ENCODE measurements around the gene TRIL. TPM values are rescaled to one million over a fixed set of nuclear protein-coding genes. Genes with fewer than 3 reads are reported as not detected.

Gene TRIL, protein sequence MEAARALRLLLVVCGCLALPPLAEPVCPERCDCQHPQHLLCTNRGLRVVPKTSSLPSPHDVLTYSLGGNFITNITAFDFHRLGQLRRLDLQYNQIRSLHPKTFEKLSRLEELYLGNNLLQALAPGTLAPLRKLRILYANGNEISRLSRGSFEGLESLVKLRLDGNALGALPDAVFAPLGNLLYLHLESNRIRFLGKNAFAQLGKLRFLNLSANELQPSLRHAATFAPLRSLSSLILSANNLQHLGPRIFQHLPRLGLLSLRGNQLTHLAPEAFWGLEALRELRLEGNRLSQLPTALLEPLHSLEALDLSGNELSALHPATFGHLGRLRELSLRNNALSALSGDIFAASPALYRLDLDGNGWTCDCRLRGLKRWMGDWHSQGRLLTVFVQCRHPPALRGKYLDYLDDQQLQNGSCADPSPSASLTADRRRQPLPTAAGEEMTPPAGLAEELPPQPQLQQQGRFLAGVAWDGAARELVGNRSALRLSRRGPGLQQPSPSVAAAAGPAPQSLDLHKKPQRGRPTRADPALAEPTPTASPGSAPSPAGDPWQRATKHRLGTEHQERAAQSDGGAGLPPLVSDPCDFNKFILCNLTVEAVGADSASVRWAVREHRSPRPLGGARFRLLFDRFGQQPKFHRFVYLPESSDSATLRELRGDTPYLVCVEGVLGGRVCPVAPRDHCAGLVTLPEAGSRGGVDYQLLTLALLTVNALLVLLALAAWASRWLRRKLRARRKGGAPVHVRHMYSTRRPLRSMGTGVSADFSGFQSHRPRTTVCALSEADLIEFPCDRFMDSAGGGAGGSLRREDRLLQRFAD
- polyA plus RNA-seq (2013) = 24.9 and 29.2 TPM in 2 replicates

DNA sequence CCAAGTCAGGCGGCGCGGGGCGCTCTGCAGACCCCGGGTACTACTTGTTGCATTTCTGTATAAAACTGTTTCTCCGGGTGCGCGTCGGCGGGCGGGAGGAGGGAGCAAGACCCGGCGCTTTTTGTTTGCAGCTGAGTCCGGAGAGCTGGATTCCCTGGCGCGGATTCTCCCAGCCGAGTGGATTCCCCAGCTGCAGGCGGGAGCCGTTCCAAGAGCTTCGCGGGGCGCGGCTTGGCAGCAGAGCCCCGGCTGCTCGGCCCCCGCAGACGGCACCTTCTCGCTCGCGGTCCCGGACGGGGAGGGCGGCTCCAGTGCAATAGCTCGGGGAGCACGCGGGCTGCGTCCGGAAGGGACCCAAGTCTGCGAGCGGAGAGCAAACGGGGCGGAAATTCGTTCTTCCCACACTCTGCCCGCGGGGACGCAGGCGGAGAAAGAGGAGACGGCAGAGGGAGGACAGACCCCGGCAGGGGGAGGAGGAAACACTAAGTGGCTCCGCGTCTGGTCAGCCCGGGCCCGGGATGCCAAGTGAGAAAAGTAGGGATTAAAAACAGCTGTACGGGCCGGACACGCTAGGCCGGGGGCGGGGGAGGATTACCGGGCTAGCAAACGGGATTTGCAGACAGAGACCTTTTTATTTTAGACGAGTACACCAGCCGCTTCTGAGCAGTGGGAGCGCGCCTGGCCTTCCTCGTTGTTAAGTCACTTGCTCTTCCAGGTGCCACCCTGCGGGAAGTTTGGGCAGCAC is at the start of gene TRIL:
Gene TRIL (minus strand): TSS at position 96 of the 745 bp plus-strand sequence. CDS start 284 bp downstream, outside the sequence.
- Histone ChIP-seq H2BK120ac (ENCODE audit: insufficient read depth, low read length, poor library complexity) (peak within 1 kb of the TSS; percentile 72), H2BK12ac (ENCODE audit: low read length) (peak within 1 kb of the TSS; percentile 79), H3K79me2 (ENCODE audit: control insufficient read depth, insufficient read depth, low read length, poor library complexity) (peaks cover 23% of the 10 kb centered on the region), H3K4me3 (ENCODE audit: low read depth, low read length) (peak within 1 kb of the TSS; percentile 83), H3K27me3 (ENCODE audit: insufficient read depth, low read length) (no peaks in the 10 kb centered on the region), H3K18ac (ENCODE audit: low read length) (peak within 1 kb of the TSS; percentile 84), H3K4ac (ENCODE audit: low read depth, low read length) (peak within 1 kb of the TSS; percentile 61), H4K8ac (ENCODE audit: low read depth, low read length) (peak within 1 kb of the TSS; percentile 30), H3K79me1 (ENCODE audit: low read length) (peaks cover 27% of the 10 kb centered on the region), H3K14ac (ENCODE audit: low read length) (peak within 1 kb of the TSS; percentile 78), H3K9ac (ENCODE audit: low read length) (peak within 1 kb of the TSS; percentile 30), H3K27ac (ENCODE audit: low read depth, low read length) (peak within 1 kb of the TSS; percentile 76), H3K4me1 (ENCODE audit: control insufficient read depth in 1 of 2, insufficient read depth in 2 of 2, low read length in 2 of 2) (peaks cover 21 to 27% of the 10 kb centered on the region in 2 experiments), H3K36me3 (ENCODE audit: control insufficient read depth in 1 of 2, insufficient read depth in 2 of 2, low read length in 2 of 2) (no peaks in the 10 kb centered on the region), H4K12ac (ENCODE audit: low read depth, low read length) (peak within 1 kb of the TSS; percentile 67), H2AFZ (ENCODE audit: insufficient read depth, low read length, poor library complexity) (peak within 1 kb of the TSS; percentile 48), H3K23ac (ENCODE audit: low read length) (peak within 1 kb of the TSS; percentile 52), H4K91ac (ENCODE audit: low read depth, low read length) (peak within 1 kb of the TSS; percentile 92), H3K9me3 (ENCODE audit: insufficient read depth, low read depth, low read length) (peaks cover 5% of the 10 kb centered on the region), H2AK5ac (ENCODE audit: low read length) (peak within 1 kb of the TSS; percentile 44), H2BK5ac (ENCODE audit: low read depth, low read length, poor library complexity) (peak within 1 kb of the TSS; percentile 78), H3K4me2 (ENCODE audit: low read length) (peak within 1 kb of the TSS; percentile 92)
- peak in 1 of 2 donors; percentile 49 for DNase-seq
- no CpG with 5 or more reads among the region's 66 CpGs for WGBS (ENCODE audit: extremely low coverage, insufficient coverage, insufficient read length)

DNA sequence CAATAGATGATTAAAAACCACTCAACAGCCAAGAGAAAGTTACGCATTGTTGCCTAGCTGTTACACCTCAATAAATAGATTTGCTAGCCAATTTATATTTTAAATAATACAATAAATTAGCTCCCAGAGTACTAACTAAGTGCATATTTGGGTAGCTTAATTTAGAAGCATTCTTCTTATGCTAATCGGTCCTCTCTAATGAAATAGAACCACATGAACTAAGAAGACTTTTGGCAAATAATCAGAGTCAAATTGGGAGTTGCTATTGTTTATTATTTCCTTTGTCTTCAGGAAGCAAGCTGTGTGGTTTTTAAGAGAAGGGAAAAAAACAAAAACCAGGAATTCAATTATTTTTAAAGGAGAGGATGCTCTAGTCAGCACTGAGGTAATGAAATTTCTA is 49.0 kb upstream of the TRIL start:
- H3K4me3 ChIP-seq (ENCODE audit: low read depth, low read length) = no peak overlapping the region
- no peaks in the 10 kb centered on the region for H3K79me1 ChIP-seq (ENCODE audit: low read length)
- H4K91ac ChIP-seq (ENCODE audit: low read depth, low read length) = no peak overlapping the region
- no peak for DNase-seq
- WGBS (ENCODE audit: extremely low coverage, insufficient coverage, insufficient read length) = no CpG with 5 or more reads among the region's 2 CpGs
- H3K18ac ChIP-seq (ENCODE audit: low read length) = no peak overlapping the region
- H3K36me3 ChIP-seq (ENCODE audit: control insufficient read depth in 1 of 2, insufficient read depth in 2 of 2, low read length in 2 of 2) = peaks cover 3 to 4% of the 10 kb centered on the region in 2 experiments
- H2BK5ac ChIP-seq (ENCODE audit: low read depth, low read length, poor library complexity) = no peak overlapping the region
- H3K27ac ChIP-seq (ENCODE audit: low read depth, low read length) = no peak overlapping the region
- no peak overlapping the region for H3K23ac ChIP-seq (ENCODE audit: low read length)
- H3K4me2 ChIP-seq (ENCODE audit: low read length) = no peak overlapping the region
- no peak overlapping the region for H3K14ac ChIP-seq (ENCODE audit: low read length)
- no peak overlapping the region for H2AFZ ChIP-seq (ENCODE audit: insufficient read depth, low read length, poor library complexity)
- H2BK120ac ChIP-seq (ENCODE audit: insufficient read depth, low read length, poor library complexity) = no peak overlapping the region
- no peak overlapping the region for H2AK5ac ChIP-seq (ENCODE audit: low read length)
- H4K12ac ChIP-seq (ENCODE audit: low read depth, low read length) = no peak overlapping the region
- H2BK12ac ChIP-seq (ENCODE audit: low read length) = no peak overlapping the region
- no peaks in the 10 kb centered on the region for H3K27me3 ChIP-seq (ENCODE audit: insufficient read depth, low read length)
- no peak overlapping the region for H3K9ac ChIP-seq (ENCODE audit: low read length)
- H3K4ac ChIP-seq (ENCODE audit: low read depth, low read length) = no peak overlapping the region
- no peaks in the 10 kb centered on the region for H3K9me3 ChIP-seq (ENCODE audit: insufficient read depth, low read depth, low read length)
- no peaks in the 10 kb centered on the region for H3K79me2 ChIP-seq (ENCODE audit: control insufficient read depth, insufficient read depth, low read length, poor library complexity)
- no peak overlapping the region for H4K8ac ChIP-seq (ENCODE audit: low read depth, low read length)
- H3K4me1 ChIP-seq (ENCODE audit: control insufficient read depth in 1 of 2, insufficient read depth in 2 of 2, low read length in 2 of 2) = no peaks in the 10 kb centered on the region

DNA sequence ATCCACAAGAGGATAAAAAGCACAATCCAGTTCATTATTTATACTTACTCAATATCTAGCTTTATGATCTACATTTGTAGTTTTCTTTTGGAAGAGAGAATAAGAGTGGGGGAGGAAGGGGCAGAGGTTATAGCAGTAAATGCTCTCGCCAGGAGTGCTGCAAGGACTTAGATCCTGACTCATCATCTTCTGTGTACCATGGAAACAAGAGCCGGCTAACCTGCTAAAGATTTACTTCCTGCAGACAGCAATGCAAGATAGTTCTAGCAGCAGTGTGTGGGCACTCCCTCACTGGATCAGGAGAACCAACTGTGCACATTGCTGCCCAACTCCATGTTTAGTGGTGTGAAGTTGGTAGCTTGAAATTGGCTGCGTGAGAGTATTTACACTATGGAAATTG is 47.7 kb upstream of the TRIL start:
- Histone ChIP-seq H4K8ac (ENCODE audit: low read depth, low read length) (no peak overlapping the region), H3K27me3 (ENCODE audit: insufficient read depth, low read length) (no peaks in the 10 kb centered on the region), H3K79me2 (ENCODE audit: control insufficient read depth, insufficient read depth, low read length, poor library complexity) (no peaks in the 10 kb centered on the region), H3K18ac (ENCODE audit: low read length) (no peak overlapping the region), H4K12ac (ENCODE audit: low read depth, low read length) (no peak overlapping the region), H4K91ac (ENCODE audit: low read depth, low read length) (no peak overlapping the region), H3K4ac (ENCODE audit: low read depth, low read length) (no peak overlapping the region), H3K4me2 (ENCODE audit: low read length) (no peak overlapping the region), H2BK120ac (ENCODE audit: insufficient read depth, low read length, poor library complexity) (no peak overlapping the region), H3K14ac (ENCODE audit: low read length) (no peak overlapping the region), H3K9me3 (ENCODE audit: insufficient read depth, low read depth, low read length) (no peaks in the 10 kb centered on the region), H3K23ac (ENCODE audit: low read length) (no peak overlapping the region), H3K4me1 (ENCODE audit: control insufficient read depth in 1 of 2, insufficient read depth in 2 of 2, low read length in 2 of 2) (no peaks in the 10 kb centered on the region), H3K9ac (ENCODE audit: low read length) (no peak overlapping the region), H3K36me3 (ENCODE audit: control insufficient read depth in 1 of 2, insufficient read depth in 2 of 2, low read length in 2 of 2) (peaks cover 3 to 4% of the 10 kb centered on the region in 2 experiments), H3K27ac (ENCODE audit: low read depth, low read length) (no peak overlapping the region), H3K4me3 (ENCODE audit: low read depth, low read length) (no peak overlapping the region), H2BK12ac (ENCODE audit: low read length) (no peak overlapping the region), H2AK5ac (ENCODE audit: low read length) (no peak overlapping the region), H2AFZ (ENCODE audit: insufficient read depth, low read length, poor library complexity) (no peak overlapping the region), H2BK5ac (ENCODE audit: low read depth, low read length, poor library complexity) (no peak overlapping the region), H3K79me1 (ENCODE audit: low read length) (no peaks in the 10 kb centered on the region)
- peak in 1 of 2 donors; percentile 8 for DNase-seq
- WGBS (ENCODE audit: extremely low coverage, insufficient coverage, insufficient read length) = no CpG with 5 or more reads among the region's 3 CpGs

DNA sequence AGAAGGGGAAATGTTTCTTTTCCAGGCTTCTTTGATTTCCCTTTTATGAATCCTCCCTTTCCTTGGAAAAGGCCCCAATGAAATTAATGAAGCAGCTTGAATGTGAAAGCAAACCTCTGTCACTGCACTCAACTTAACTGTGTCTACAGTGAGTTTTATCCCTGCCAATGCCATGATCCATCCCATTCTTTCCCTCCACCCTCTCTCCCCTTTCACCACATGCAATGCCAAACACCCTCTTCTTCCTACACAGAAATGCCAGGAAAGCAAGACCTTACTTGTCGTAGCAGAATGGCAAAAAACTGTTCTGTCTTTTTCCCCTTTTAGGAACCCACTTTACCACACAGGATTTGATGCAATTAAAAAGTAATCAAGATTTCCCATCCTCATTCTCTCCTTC is 47.3 kb upstream of the TRIL start:
- H2AK5ac ChIP-seq (ENCODE audit: low read length) = no peak overlapping the region
- no peak overlapping the region for H3K14ac ChIP-seq (ENCODE audit: low read length)
- H4K12ac ChIP-seq (ENCODE audit: low read depth, low read length) = no peak overlapping the region
- no peak overlapping the region for H4K8ac ChIP-seq (ENCODE audit: low read depth, low read length)
- no peak overlapping the region for H2BK120ac ChIP-seq (ENCODE audit: insufficient read depth, low read length, poor library complexity)
- no peak overlapping the region for H3K23ac ChIP-seq (ENCODE audit: low read length)
- no peak overlapping the region for H3K4me3 ChIP-seq (ENCODE audit: low read depth, low read length)
- H3K4me1 ChIP-seq (ENCODE audit: control insufficient read depth in 1 of 2, insufficient read depth in 2 of 2, low read length in 2 of 2) = no peaks in the 10 kb centered on the region
- H2BK12ac ChIP-seq (ENCODE audit: low read length) = no peak overlapping the region
- H3K4ac ChIP-seq (ENCODE audit: low read depth, low read length) = no peak overlapping the region
- H3K18ac ChIP-seq (ENCODE audit: low read length) = no peak overlapping the region
- H3K27ac ChIP-seq (ENCODE audit: low read depth, low read length) = no peak overlapping the region
- peaks cover 4% of the 10 kb centered on the region in 2 experiments for H3K36me3 ChIP-seq (ENCODE audit: control insufficient read depth in 1 of 2, insufficient read depth in 2 of 2, low read length in 2 of 2)
- H4K91ac ChIP-seq (ENCODE audit: low read depth, low read length) = no peak overlapping the region
- no CpG with 5 or more reads among the region's 1 CpG for WGBS (ENCODE audit: extremely low coverage, insufficient coverage, insufficient read length)
- no peak for DNase-seq
- no peak overlapping the region for H3K4me2 ChIP-seq (ENCODE audit: low read length)
- no peak overlapping the region for H3K9ac ChIP-seq (ENCODE audit: low read length)
- H3K79me1 ChIP-seq (ENCODE audit: low read length) = no peaks in the 10 kb centered on the region
- H2BK5ac ChIP-seq (ENCODE audit: low read depth, low read length, poor library complexity) = no peak overlapping the region
- no peak overlapping the region for H2AFZ ChIP-seq (ENCODE audit: insufficient read depth, low read length, poor library complexity)
- H3K27me3 ChIP-seq (ENCODE audit: insufficient read depth, low read length) = no peaks in the 10 kb centered on the region
- H3K9me3 ChIP-seq (ENCODE audit: insufficient read depth, low read depth, low read length) = peaks cover under 1% of the 10 kb centered on the region
- no peaks in the 10 kb centered on the region for H3K79me2 ChIP-seq (ENCODE audit: control insufficient read depth, insufficient read depth, low read length, poor library complexity)

Data from trophoblast cell (in vitro differentiated cells and primary cell).